ENCODE data around the gene DONSON.

- TF ChIP-seq POLR2A (IDR thresholded peaks at IDR 0.05) (no peak), CTCF (IDR thresholded peaks at IDR 0.05) (no peak)
These were observed 57.5 kb downstream of the DONSON start for GRCh38 chr21:33531007-33531406.

All from lower leg skin (tissue), 3 donors.